GM04504 (cell line): ENCODE results near the gene AHSG.
"Not testable (repeated sequence)": the region's sequence is repeated elsewhere in the genome, so short reads cannot be mapped to it uniquely, and the experiment has no call there.

Source experiments
- DNase-seq: peaks from one replicate; pipeline ENCODE4 v3.0.0-alpha.2; 2012; ENCODE audit warnings: low read depth

Gene AHSG

DNA sequence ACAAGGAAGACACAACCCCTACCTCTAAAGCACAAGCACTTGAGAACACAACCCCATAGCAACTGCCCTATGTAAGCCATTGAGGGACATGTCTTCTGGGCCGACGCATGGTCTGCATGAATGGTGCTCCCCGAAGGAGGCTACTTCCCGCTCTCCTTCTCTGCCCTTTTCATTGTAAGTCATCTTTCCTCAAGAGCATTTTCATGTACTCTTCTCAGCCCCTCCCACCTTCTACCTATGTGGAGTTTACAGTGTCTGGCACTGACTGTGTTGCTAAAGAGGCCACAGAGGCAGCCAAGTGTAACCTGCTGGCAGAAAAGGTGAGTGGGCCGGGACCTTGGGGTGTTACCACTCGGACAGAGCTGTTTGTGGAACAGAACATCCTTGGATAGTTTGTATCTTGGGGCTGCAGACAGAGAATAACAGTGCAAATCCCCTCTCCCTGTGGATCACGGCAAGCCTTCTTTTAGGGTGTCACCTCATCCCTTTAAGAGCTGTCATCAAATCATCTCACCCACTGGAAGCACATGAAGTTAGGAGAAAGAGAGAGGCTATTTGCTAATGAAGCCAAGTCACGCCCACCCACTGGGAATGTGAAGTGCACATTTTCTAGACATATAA, 5.6 kb downstream of the AHSG start:
- DNase-seq = no peak

DNA sequence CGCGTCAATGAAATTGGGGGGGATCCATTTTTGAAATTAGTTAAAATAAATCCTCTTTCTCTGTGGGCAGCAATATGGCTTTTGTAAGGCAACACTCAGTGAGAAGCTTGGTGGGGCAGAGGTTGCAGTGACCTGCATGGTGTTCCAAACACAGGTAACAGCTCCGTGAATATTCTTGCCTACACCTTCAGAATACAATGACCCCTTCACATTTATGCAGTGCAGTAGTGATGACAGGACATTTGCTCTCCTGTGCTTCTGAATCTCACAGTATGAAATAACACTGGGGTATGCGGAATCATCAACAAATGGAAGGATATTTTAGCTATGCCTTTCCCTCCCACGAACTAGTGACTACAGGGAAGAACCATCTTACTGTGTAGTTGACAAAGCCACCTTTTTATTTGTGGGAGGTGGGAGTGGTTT, 6.9 kb downstream of the AHSG start:
- DNase-seq = no peak

DNA sequence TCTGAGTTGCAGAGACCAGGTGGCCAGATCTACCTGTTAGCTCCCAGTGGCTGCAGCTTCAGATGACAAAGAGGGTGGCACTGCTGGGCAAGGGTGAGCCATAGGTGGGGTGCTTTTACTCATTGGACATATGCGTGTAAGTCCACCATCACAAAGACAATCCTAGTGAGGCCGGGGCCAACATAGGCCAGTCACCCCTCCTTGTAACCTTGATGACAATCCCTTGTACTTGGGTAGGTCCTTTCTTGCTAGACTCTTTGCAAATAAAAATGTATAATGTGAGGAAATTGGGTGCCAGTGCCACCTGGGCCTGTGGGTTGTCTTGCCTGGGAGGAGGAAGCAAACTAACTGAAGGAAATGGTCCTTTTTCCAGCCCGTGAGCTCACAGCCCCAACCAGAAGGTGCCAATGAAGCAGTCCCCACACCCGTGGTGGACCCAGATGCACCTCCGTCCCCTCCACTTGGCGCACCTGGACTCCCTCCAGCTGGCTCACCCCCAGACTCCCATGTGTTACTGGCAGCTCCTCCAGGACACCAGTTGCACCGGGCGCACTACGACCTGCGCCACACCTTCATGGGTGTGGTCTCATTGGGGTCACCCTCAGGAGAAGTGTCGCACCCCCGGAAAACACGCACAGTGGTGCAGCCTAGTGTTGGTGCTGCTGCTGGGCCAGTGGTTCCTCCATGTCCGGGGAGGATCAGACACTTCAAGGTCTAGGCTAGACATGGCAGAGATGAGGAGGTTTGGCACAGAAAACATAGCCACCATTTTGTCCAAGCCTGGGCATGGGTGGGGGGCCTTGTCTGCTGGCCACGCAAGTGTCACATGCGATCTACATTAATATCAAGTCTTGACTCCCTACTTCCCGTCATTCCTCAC, 7.6 kb downstream of the AHSG start:
- no peak for DNase-seq

DNA sequence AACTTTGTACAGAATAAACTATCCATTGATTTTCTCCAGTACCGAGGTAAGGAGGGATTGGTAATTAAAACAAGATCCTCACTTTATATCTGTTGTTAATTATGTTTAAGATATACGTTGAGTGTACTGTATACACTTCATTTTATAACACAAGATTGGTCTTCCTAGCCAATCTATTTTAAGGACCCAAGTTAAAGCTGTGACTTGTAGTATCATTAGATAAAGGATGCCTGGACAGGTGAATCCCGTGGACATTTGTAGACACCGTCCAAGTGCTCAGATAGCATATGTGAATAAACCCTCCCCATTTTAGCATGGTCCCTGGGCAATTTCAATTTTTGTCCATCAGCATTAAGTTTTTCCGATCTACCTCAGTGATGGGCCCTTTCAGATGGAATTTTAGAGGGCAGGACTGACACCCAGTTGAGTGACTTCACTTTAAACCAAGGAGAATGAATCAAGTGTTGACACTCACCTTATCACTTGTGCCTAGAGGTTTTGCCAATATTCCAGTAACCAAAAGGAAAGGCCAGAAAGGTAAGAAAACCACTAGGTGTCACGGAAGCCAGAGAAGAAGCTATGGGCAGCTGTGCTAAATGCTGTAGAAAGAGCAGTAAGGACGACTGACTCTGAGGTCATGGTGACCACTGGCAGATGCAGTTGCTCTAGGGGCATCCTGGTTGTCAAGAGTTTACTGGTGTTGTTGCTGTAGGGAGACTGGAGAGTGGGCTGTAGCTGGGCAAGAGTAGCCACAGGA, 9.2 kb downstream of the AHSG start:
- DNase-seq = no peak

DNA sequence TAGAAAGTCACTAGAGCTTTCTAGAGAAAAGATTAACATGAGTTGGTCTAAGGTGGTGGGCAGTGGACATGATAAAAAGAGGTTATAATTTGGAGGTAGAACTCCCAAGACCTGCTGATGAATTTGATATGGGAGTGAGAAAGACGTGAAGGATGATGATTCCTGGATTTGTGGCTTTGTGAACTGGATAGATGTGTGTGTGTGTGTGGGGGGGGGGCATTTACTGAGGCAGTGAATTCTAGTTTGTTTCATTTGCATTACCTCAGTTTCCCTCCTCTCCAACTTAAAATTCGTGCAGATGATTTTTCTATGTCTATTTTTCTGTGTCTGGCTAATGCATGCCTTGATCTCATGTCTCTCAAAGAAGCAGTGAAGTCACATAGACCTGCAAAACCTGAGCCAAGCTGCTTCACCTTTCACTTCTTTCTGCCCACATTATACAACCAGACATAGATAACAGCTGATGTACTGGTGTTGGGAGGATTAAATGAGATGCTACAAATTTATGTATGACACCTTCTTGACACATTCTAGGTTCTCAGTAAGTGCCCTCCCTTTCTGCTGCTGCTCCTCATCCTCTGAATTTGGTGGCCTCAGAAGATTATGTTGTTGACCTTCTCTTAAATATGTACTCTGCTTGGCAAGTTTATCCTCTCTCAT, 9.9 kb downstream of the AHSG start:
- DNase-seq = no peak

DNA sequence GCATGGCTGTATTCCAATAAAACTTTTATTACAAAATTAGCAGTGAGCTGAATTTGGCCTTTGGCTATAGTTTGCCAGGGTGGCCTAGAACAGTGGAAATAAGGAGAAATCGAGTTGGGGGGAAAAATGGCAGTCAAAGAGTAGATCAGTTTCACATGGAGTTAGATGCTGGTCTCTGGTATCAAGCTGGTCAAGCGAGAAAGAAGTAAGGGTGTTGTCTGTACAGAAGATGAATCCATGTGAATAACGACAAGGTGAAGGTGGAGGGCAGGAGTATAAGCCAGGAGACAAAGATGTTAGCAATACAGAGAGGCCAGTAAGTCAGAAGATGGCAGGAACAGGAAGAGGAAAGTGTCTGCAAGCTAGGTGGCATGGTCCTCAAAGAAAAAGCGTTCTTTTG, 11.7 kb downstream of the AHSG start:
- DNase-seq = no peak

DNA sequence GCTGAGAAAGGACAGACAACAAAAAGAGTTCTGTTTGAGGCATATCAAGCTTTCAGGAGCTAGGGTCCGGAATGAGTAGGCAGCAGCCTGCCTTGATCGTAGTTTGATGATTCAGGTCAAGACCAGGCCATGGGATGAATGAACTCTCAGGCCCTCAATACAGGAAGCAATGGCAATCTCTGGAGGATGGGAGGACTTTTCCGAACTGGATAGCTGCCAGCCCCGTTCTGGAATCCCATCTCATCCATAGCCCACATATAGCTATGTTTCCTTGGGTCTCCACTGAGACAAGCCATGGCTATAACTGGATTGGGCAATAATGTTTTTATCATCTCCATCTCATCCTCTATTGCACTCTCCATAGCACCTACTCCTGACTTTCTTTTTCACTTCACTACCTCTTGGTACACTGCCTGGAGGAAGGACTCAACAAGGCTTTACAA, 12.8 kb downstream of the AHSG start:
- DNase-seq = no peak

DNA sequence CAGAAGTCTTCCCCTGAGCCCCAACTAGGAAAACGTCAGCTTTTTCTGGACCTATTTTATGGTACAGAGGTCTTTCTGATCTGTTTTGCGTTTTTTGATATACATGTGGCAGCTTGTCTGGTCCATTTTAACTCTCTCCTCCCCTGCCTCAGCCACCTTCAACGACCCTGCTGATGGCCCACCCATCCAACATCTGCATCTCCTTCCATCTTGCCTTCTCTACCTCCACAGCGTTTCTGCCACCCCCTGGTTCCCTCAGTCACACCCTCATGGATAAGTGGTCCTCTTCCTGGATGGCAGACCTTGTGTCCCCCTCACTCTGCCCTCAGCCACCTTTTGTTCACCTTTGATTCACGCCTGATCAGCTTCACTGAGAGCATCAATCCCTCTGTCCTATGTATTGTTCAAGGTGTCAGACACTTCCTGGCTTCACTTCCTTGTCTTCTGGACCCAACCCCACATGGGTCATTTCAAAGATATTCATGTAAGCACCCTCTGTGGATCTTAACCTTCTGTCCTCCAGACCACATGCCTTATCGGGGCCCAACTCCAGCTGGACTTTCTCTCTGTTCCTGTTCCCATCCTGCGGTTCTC, 13.5 kb downstream of the AHSG start:
- no peak for DNase-seq

DNA sequence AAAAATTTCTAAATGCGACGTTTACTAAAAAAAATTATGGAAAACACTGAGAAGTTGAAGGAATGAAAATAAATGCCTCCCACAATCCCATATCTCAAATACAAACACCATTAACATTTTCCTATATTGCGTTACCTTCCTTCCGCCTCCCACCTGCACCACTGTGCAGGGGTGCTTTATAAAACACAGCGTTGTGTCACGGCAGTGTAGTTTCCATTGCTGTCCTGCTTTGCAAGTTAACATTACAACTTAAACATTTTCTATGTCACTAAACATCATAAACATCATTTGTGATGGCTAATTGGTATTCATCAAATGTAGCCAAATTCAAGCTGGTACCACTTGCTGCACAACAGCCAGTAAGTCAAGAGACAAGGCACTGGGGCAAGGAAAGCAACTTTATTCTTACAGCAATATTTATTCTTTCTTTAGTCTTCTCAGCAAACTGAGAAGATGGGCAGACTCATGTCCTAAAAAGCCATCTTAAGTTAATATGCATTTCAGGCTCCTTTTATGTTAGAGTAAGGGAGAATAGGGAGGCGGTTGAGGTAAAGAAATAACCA, 15.1 kb downstream of the AHSG start:
- no peak for DNase-seq

DNA sequence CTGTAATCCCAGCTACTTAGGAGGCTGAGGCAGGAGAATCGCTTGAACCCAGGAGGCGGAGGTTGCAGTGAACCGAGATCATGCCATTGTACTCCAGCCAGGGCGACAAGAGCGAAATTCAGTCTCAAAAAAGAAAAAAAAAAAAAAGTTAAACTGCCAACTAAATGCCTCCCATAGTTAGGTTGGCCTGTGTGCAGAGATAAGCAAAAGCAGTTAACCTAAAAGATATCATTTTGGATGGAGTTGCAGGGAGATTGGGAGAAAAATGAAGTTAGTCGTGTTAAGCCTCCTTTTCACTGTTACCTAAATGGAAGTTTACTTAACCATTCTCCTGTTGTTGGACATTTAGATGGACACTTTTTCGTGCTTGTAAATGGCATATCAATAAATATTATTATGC, 15.9 kb downstream of the AHSG start:
- DNase-seq = no peak

DNA sequence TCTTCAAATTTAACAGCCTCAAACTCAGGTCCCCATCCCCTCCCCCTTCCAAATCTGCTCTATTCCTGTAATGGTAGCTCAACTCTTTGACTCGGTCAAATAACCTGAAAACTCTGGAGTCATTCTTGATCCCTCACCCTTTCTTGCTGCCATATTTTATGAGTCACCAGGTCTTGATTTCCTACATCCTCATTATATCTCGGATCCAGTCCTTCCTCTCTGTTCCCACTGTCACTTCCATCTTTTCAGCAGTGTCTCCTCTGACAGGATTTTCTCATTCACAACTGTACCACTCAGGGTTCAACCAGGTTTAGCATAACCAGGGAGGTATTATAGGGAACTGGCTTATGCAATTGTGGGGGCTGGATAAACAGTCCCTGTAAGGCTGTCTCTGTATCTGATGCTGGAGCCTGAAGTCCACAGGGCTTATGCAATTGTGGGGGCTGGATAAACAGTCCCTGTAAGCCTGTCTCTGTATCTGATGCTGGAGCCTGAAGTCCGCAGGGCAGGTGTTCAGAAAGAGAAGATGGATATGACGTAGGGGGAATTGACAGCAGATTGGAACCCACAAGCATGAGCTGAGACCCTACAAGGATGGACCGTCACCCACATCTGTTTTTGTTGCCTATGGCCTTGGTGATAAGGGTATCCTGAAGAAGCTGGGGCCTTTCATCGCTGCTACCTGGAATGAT, 18.2 kb downstream of the AHSG start:
- DNase-seq = no peak

DNA sequence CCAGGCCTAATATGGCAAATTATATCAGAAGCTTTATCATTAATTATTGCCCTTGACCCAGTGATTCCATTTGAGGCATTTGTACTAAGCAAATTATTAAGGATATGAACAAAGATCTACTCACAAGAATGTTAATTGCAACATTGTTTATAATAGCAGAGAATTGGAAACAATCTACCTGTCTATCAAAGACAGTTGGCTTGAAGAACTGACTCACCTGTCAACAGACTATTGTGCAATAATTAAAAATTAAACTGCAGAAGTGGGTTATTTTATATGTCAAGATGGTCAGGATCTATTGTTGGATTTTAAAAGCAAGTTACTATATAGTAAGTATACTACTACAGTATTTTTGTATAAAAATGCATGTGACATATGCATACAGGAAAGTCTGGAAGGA, 20.6 kb downstream of the AHSG start:
- DNase-seq = no peak

DNA sequence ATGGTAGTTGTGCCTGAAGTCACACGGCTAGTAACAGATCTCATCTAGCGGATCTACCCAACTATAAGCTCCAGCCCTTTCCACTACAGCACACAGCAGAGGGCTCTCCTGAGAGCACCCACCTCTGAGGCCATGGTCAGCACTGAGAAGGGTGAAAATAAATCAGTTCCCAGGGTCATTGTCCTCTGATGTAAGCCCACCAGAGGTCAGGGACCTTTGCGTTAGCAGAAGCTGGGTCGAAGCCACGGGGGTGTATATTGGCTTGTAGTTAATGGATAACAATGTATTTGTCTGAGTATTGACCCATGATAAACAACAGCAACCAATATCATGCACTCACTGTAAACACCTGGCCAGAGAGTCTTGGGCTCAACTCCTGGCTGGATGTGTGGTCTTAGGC, 21.3 kb downstream of the AHSG start:
- DNase-seq = not testable (repeated sequence)

DNA sequence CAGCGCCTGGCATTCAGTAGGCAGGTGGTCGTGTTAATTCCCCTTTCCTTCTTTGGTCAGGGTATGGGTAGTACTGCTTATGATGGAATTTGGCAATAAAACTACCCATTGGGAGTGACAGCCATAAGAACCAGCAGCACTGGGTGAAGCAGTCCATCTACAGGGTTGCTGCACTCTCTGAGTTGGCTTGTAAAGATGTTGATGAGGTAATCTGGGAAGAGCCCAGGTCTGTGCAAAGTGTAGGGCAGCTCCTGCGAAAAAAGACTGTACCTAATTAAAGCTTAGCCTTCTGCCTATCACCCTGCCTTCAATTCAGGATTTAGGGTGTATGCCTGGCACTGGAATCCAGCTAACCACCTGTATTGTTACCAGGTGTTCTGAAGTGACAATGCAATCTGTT, 22.7 kb downstream of the AHSG start:
- DNase-seq = no peak

DNA sequence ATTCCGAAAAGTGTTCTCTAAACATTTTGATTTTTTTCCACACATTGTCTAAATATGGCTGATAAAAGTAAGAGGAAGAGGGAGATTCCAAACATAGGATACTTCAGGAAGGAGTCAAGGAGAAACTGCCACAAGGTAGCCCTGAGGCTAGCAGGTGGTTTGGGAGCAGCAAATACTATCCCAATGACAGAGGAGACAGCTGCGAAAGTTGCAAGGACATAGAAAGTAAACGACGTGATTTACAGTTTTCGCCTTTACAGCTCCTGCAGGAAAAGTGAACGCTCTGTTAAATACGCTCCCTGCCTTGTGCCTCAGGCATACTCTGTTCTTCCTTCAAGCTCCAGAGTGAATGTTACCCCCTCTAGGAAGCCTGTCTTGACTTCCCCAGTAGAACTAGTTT, 23.7 kb downstream of the AHSG start:
- no peak for DNase-seq

DNA sequence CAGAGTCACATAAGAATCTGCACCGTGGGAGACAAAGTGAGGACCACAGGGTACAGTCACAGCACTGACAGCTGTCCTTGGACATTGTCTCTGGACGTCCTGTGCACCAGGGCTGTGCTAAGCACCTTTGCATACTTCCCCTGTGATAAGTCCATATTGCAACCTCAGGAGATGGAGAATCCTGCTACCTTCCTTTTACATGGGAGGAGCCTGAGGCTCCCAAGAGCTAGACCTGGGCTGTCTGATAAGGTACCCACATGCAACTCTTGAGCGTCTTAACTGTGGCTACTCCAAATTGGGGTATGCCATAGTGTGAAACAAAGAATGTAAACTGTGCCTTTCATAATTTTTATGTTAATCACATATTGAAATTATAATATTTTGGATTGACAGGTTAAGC, 24.8 kb downstream of the AHSG start:
- no peak for DNase-seq

DNA sequence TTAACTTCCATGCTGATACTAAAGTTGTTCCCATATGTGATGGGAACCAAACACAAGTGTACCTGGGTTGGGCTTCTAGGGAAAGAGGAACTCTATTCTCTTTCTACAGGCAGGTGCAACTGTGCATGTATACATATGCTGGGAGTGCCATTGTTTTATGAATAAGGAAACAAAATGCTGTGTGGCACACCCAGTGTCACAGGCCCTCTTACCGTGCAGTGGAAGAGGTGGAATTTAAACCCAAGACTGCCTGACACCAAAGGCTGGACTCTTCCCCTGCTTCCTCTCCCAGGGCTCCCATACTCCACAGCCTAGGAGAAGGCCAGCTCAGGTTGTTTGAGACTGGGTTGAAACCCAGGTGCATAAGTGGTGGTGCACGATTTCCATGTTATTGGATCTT, 25.4 kb downstream of the AHSG start:
- DNase-seq = no peak

DNA sequence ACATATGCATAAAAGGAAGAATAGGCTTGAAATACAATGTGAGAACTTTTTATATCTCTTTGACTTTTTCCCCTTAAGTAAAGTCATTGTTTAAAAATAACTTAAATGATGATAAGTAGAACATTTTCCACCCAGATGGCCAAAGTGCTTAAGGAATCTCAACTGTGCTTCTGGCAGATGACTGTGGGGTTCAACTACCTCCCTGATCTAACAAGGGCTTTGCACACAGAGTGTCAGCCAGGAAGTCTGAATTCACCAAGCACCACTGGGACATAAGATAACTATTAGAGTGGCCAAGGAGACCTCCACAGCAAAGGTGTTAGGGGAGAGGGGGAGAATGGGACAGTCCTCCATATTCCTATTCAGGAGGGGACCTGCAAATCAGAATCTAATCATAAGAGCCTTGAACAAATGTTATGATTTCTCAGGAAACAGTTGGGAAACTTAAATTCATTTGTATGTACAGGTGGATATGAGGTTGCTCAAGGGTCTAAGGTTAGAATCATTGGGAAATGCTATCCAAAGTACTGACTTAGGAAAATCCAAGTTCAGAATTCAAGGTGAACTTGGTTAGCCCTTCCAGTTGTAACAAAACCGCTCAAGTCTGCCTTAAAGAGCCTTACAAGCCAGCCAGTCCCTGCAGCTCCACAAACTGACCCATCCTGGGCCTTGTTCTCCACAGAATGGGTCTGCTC, 27.1 kb downstream of the AHSG start, which contains the start of gene FETUB:
TSS of gene FETUB (plus strand) at position 622 of the 695 bp plus-strand sequence. CDS start at position 684, 62 bp downstream.
- DNase-seq = no peak

DNA sequence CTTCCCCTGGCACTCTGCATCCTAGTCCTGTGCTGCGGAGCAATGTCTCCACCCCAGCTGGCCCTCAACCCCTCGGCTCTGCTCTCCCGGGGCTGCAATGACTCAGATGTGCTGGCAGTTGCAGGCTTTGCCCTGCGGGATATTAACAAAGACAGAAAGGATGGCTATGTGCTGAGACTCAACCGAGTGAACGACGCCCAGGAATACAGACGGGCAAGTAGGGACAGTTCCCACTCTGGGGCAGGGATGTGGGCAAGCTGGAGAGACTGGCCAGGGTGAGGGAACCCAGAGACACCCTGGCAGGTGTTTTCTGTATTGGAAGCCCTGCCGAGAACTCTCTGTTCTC, 27.6 kb downstream of the AHSG start:
- peak; percentile 17 for DNase-seq

DNA sequence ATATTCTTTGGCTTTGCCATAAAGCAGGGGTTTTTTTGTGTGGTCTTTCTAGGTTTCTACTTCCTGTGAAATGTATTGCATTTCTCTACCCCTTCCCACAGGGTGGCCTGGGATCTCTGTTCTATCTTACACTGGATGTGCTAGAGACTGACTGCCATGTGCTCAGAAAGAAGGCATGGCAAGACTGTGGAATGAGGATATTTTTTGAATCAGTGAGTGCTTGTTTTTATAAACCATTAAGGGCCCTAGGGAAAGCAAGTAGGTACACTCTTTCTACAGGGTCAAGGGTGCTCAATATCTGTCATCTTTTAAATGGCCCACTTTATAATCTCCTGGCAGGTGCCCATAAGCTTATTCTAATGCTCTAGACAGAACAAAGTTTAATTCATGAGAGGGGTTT, 28.1 kb downstream of the AHSG start:
- no peak for DNase-seq
